Adrenal gland (tissue), 12 donors: Measurements from ENCODE around the gene KRT6C. TPM values are rescaled to one million over a fixed set of nuclear protein-coding genes. Genes with fewer than 3 reads are reported as not detected.

Experiments
- DNase-seq, 7 donors: peaks; one replicate each; pipeline ENCODE4 v3.0.0-alpha.2; 2019 to 2020
- H3K27ac ChIP-seq, 5 donors: fragments of 200-600 bp; sonication (generic) in 4 of 5; 1 replicate in 3 of 5; 2 replicates in 2 of 5; pipeline versions ENCODE4 v1.5.1 to v1.8.0; 2016 to 2020; ENCODE audit warnings: mild to moderate bottlenecking in 1 of 5
- H3K27me3 ChIP-seq: fragments of 200-600 bp; 2 replicates; pipeline ENCODE4 v1.8.0; 2021
- H3K36me3 ChIP-seq, 2 donors: fragments of 200-600 bp; replicated peaks in 1 of 2; 1 replicate in 1 of 2; 2 replicates in 1 of 2; pipeline versions ENCODE4 v1.5.1 to v1.8.0; 2018 to 2022
- H3K4me1 ChIP-seq, 2 donors: fragments of 200-600 bp; replicated peaks in 1 of 2; 1 replicate in 1 of 2; 2 replicates in 1 of 2; pipeline versions ENCODE4 v1.5.1 to v1.8.0; 2018 to 2021
- H3K4me3 ChIP-seq, 4 donors: fragments of 200-600 bp; sonication (generic) in 3 of 4; one replicate each; pipeline ENCODE4 v1.5.1; 2016 to 2018
- H3K9me3 ChIP-seq, 3 donors: fragments of 200-600 bp; sonication (generic) in 1 of 3; replicated peaks in 1 of 3; 1 replicate in 2 of 3; 2 replicates in 1 of 3; pipeline versions ENCODE4 v1.5.1 to v1.8.0; 2016 to 2021
- POLR2A ChIP-seq, 2 donors: fragments of 450-650 bp; IDR thresholded peaks; one replicate each; pipeline ENCODE4 v1.6.1; 2017; ENCODE audit warnings: antibody characterized with exemption in 2 of 2, mild to moderate bottlenecking in 2 of 2, moderate library complexity in 1 of 2
- WGBS, 4 donors: extraction: QIAGEN DNeasy Blood & Tissue Kit in 2 of 4; methylation state at CpG; one replicate each; pipeline versions ENCODE4 v1.1.5 to v1.1.7; 2013 to 2017; 5-methylcytosine and 5-hydroxymethylcytosine counted together
- intact Hi-C, 2 donors: fragments of 100-400 bp; cut with DNase I; formaldehyde crosslinking; loops; one replicate each; pipeline versions ENCODE4 v1.14.1 to v1.15.0; 2022 to 2023
- polyA plus RNA-seq, 3 donors: library from polyadenylated mRNA; stranded (reverse); fragments of 200-250 nt in 2 of 3; fragments of 350-450 nt in 1 of 3; fragmentation: Illumina TruSeq in 1 of 3; extraction: RNeasy Lipid Tissue Mini Kit (QIAGEN cat#74804) in 1 of 3; gene quantifications; one replicate each; pipeline ENCODE4 v1.2.3, GENCODE V29; 2013 to 2014
- total RNA-seq, 9 donors: library from RNA; depleted of rRNA in 4 of 9; stranded (reverse); fragments of >200 nt in 4 of 9; fragments of 120-200 nt in 1 of 9; fragmentation: NEBNext Ultra II Directional in 1 of 9; extraction: Animal tissue kit (Norgen Biotek cat#: 25700) in 1 of 9; gene quantifications; one replicate each; pipeline versions ENCODE4 v1.1.0 to v1.2.4, GENCODE V29; 2013 to 2023
- TF ChIP-seq, protein P1 (sequence below), 6 experiments: fragments of 450-650 bp in 4 of 6; fragments of 200-600 bp in 2 of 6; sonication (generic) in 1 of 6; IDR thresholded peaks; 1 replicate in 5 of 6; 2 replicates in 1 of 6; pipeline versions ENCODE4 v1.5.1 to v1.8.0; 2016 to 2021; ENCODE audit warnings: antibody characterized with exemption in 6 of 6, mild to moderate bottlenecking in 2 of 6, moderate library complexity in 1 of 6
- donor health status: healthy with polysubstance abuse.
- donor health status: Bipolar disorder and iron deficiency.
- donor health status: DM: yes; HTN: yes; CAD: no.
- donor health status: DM: no; HTN: no; CAD: no.
- donor health status: DM: no; HTN: no; CAD: no.
- donor health status: DM: yes; HTN: yes; CAD: no.

Gene KRT6C
- total and polyA plus RNA-seq, 12 donors = 0.17 to 0.28 TPM; not detected in 10

- H3K4me1 ChIP-seq = no peaks in the 10 kb centered on the region
- DNase-seq = no peak
Measured at GRCh38 chr12:52434081-52434733, 39.4 kb downstream of the KRT6C start, which contains the start of gene KRT75. Gene KRT75 (minus strand): TSS chr12:52434371. CDS start chr12:52434304, 67 bp downstream.

DNA sequence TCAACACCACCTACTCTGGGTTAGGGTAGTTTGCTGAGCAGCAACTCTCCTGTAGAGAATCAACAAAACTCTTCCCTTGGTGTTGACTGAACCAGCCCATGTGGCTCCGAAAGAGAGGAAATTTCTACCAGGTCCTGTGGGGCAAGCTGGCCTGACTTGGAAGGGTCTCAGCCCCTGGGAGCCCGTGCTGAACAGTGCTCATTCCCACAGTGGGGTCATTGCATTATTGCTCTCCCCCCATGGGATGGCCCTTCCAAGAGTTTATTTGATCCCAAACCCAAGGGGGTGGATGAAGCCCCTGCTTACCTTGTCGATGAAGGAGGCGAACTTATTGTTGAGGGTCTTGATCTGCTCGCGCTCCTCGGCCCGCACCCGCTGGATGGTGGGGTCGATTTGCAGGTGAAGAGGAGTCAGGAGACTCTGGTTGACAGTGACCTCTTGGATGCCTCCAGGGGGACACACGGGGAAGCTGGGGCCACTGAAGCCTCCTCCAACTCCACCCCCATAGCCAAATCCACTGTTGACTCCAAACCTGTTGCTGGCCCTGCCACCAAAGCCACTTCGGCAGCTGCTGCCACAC is 40.0 kb downstream of the KRT6C start:
- no peaks in the 10 kb centered on the region for H3K9me3 ChIP-seq
- H3K4me1 ChIP-seq = no peaks in the 10 kb centered on the region
- no peak overlapping the region for H3K27ac ChIP-seq
- TF ChIP-seq, protein P1, sequence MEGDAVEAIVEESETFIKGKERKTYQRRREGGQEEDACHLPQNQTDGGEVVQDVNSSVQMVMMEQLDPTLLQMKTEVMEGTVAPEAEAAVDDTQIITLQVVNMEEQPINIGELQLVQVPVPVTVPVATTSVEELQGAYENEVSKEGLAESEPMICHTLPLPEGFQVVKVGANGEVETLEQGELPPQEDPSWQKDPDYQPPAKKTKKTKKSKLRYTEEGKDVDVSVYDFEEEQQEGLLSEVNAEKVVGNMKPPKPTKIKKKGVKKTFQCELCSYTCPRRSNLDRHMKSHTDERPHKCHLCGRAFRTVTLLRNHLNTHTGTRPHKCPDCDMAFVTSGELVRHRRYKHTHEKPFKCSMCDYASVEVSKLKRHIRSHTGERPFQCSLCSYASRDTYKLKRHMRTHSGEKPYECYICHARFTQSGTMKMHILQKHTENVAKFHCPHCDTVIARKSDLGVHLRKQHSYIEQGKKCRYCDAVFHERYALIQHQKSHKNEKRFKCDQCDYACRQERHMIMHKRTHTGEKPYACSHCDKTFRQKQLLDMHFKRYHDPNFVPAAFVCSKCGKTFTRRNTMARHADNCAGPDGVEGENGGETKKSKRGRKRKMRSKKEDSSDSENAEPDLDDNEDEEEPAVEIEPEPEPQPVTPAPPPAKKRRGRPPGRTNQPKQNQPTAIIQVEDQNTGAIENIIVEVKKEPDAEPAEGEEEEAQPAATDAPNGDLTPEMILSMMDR (IDR thresholded peaks at IDR 0.05) = no peak
- no peak for TF ChIP-seq POLR2A (IDR thresholded peaks at IDR 0.05)
- H3K4me3 ChIP-seq = no peak overlapping the region
- intact Hi-C loops = no loop called here
- 81 to 93% (median 86%) methylated on average over 9 to 12 of the region's 12 CpGs for WGBS, 4 donors
- DNase-seq = no peak
- H3K36me3 ChIP-seq = no peaks in the 10 kb centered on the region
- H3K27me3 ChIP-seq = no peaks in the 10 kb centered on the region

More at GRCh38 chr12:52434081-52434733, 39.4 kb downstream of the KRT6C start, which contains the start of gene KRT75:
- no peak within 1 kb of the TSS for H3K27ac ChIP-seq
- no peaks in the 10 kb centered on the region for H3K9me3 ChIP-seq
- TF ChIP-seq, protein P1 (IDR thresholded peaks at IDR 0.05) = no peak
- no peak for TF ChIP-seq POLR2A (IDR thresholded peaks at IDR 0.05)
- WGBS, 4 donors = 83 to 86% (median 85%) methylated on average over 13 to 20 of the region's 20 CpGs
- intact Hi-C loops = no loop called here
- no peak within 1 kb of the TSS for H3K4me3 ChIP-seq
- no peaks in the 10 kb centered on the region for H3K27me3 ChIP-seq
- H3K36me3 ChIP-seq = no peaks in the 10 kb centered on the region

DNA sequence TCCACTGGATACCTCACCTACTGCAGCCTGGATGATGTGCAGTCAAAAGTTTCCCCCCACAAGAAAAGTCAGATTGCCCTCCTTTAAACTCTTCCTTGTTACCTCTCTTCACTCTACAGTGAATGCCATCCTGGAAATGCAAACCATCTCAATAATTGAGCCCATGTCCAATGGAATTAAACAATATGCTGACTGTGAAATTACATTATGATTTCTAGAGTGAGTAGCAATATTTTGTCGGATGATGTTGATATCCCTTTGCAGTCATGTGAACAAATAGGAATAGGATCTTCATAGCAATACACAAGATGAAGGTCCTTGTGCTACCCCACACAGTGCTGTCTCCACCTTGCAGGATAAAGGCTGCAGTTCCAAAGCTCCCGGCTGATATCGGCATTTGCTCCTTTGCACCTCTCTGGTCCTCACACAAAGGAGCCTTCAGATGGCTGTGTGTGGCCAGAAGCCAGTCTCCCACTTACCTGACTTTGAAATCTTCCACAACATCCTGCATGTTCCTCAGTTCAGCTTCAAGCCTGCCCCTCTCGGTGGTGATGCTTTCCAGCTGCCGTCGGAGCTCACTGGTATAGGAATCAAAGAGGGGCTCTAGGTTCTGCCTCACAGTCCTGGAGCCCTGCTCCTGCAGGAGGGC is 40.9 kb downstream of the KRT6C start:
- H3K4me1 ChIP-seq = no peaks in the 10 kb centered on the region
- H3K36me3 ChIP-seq = no peaks in the 10 kb centered on the region
- no peak overlapping the region for H3K27ac ChIP-seq
- WGBS, 4 donors = 81 to 86% (median 83%) methylated on average over 6 of the region's 6 CpGs
- no peaks in the 10 kb centered on the region for H3K9me3 ChIP-seq
- intact Hi-C loops = no loop called here
- DNase-seq = no peak
- H3K27me3 ChIP-seq = no peaks in the 10 kb centered on the region
- TF ChIP-seq, protein P1 (IDR thresholded peaks at IDR 0.05) = no peak
- no peak for TF ChIP-seq POLR2A (IDR thresholded peaks at IDR 0.05)
- no peak overlapping the region for H3K4me3 ChIP-seq

- H3K27me3 ChIP-seq = no peaks in the 10 kb centered on the region
- 80 to 95% (median 85%) methylated on average over 3 to 10 of the region's 10 CpGs for WGBS, 4 donors
- TF ChIP-seq, protein P1 (IDR thresholded peaks at IDR 0.05) = no peak
- no peak for TF ChIP-seq POLR2A (IDR thresholded peaks at IDR 0.05)
- intact Hi-C loops = no loop called here
- H3K4me1 ChIP-seq = no peaks in the 10 kb centered on the region
- no peaks in the 10 kb centered on the region for H3K36me3 ChIP-seq
- no peaks in the 10 kb centered on the region for H3K9me3 ChIP-seq
- no peak overlapping the region for H3K4me3 ChIP-seq
- no peak overlapping the region for H3K27ac ChIP-seq
- DNase-seq = no peak
Measured at GRCh38 chr12:52428121-52428520, 45.5 kb downstream of the KRT6C start.
